HEK293 (cell line): ENCODE measurements around the gene C2orf81.
"Not testable (repeated sequence)": the region's sequence is repeated elsewhere in the genome, so short reads cannot be mapped to it uniquely, and the experiment has no call there.

ENCODE experiments used
- HOXC10 ChIP-seq: sonication (generic); formaldehyde crosslinking; IDR thresholded peaks from 2 replicates; pipeline ENCODE4 v1.8.1; 2023; ENCODE audit warnings: mild to moderate bottlenecking, missing genetic modification reagents
- KLF9 ChIP-seq: fragments of 450-650 bp; formaldehyde crosslinking; IDR thresholded peaks from 2 replicates; pipeline ENCODE4 v1.5.1; 2016; ENCODE audit warnings: missing biosample characterization, missing genetic modification characterization, low read depth
- PBX3 ChIP-seq: sonication (generic); formaldehyde crosslinking; IDR thresholded peaks from 2 replicates; pipeline ENCODE4 v1.8.1; 2022; ENCODE audit warnings: mild to moderate bottlenecking, moderate library complexity, missing genetic modification reagents
- REST ChIP-seq: fragments of 450-650 bp; formaldehyde crosslinking; IDR thresholded peaks from 2 replicates; pipeline ENCODE4 v1.5.1; 2016; ENCODE audit warnings: missing biosample characterization, missing genetic modification characterization
- SP2 ChIP-seq: fragments of 450-650 bp; formaldehyde crosslinking; IDR thresholded peaks from 2 replicates; pipeline ENCODE4 v1.5.1; 2016; ENCODE audit warnings: missing biosample characterization, missing genetic modification characterization
- ZBTB7A ChIP-seq: fragments of 450-650 bp; formaldehyde crosslinking; IDR thresholded peaks from 2 replicates; pipeline ENCODE4 v1.5.1; 2016; ENCODE audit warnings: low read depth, missing biosample characterization, missing genetic modification characterization
- ZNF521 ChIP-seq: fragments of 450-650 bp; formaldehyde crosslinking; IDR thresholded peaks from 2 replicates; pipeline ENCODE4 v1.5.1; 2017; ENCODE audit warnings: missing biosample characterization, mild to moderate bottlenecking, missing genetic modification characterization
- ZNF555 ChIP-seq: fragments of 450-650 bp; formaldehyde crosslinking; conservative IDR thresholded peaks from 2 replicates; pipeline ENCODE4 v1.5.1; 2017; ENCODE audit warnings: missing biosample characterization, mild to moderate bottlenecking, missing genetic modification characterization, inconsistent platforms
- ZNF704 ChIP-seq: fragments of 450-650 bp; formaldehyde crosslinking; IDR thresholded peaks from 2 replicates; pipeline ENCODE4 v1.5.1; 2016; ENCODE audit warnings: missing biosample characterization, missing genetic modification characterization
- ZNF707 ChIP-seq: fragments of 450-650 bp; formaldehyde crosslinking; IDR thresholded peaks from 2 replicates; pipeline ENCODE4 v1.5.1; 2016; ENCODE audit warnings: missing biosample characterization, missing genetic modification characterization
- TF ChIP-seq, protein P1 (sequence below): fragments of 450-650 bp; formaldehyde crosslinking; IDR thresholded peaks from 2 replicates; pipeline ENCODE4 v1.5.1; 2016; ENCODE audit warnings: missing biosample characterization, missing genetic modification characterization
- TF ChIP-seq, protein P2 (sequence below): IDR thresholded peaks from 2 replicates; pipeline ENCODE4 v1.6.1; 2011; ENCODE audit warnings: mild to moderate bottlenecking, low read depth, low read length, borderline replicate concordance
- TF ChIP-seq, protein P3 (sequence below): fragments of 450-650 bp; IDR thresholded peaks from 2 replicates; pipeline ENCODE4 v1.5.1; 2018; ENCODE audit warnings: missing biosample characterization, mild to moderate bottlenecking, missing genetic modification characterization

GRCh38 chr2:74459503-74460118, 38.2 kb upstream of the C2orf81 start:
- TF ChIP-seq ZBTB7A (tag by site-specific recombination); SP2 (tag by site-specific recombination); HOXC10 (CRISPR knock-in tag); ZNF707 (tag by site-specific recombination); ZNF704; KLF9 (tag by site-specific recombination); ZNF555 (tag by site-specific recombination); REST (tag by site-specific recombination); PBX3; ZNF521 (tag by site-specific recombination): not testable (repeated sequence)
- TF ChIP-seq, protein P1, sequence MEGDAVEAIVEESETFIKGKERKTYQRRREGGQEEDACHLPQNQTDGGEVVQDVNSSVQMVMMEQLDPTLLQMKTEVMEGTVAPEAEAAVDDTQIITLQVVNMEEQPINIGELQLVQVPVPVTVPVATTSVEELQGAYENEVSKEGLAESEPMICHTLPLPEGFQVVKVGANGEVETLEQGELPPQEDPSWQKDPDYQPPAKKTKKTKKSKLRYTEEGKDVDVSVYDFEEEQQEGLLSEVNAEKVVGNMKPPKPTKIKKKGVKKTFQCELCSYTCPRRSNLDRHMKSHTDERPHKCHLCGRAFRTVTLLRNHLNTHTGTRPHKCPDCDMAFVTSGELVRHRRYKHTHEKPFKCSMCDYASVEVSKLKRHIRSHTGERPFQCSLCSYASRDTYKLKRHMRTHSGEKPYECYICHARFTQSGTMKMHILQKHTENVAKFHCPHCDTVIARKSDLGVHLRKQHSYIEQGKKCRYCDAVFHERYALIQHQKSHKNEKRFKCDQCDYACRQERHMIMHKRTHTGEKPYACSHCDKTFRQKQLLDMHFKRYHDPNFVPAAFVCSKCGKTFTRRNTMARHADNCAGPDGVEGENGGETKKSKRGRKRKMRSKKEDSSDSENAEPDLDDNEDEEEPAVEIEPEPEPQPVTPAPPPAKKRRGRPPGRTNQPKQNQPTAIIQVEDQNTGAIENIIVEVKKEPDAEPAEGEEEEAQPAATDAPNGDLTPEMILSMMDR (tag by site-specific recombination), result not testable (repeated sequence)
- TF ChIP-seq, protein P2, sequence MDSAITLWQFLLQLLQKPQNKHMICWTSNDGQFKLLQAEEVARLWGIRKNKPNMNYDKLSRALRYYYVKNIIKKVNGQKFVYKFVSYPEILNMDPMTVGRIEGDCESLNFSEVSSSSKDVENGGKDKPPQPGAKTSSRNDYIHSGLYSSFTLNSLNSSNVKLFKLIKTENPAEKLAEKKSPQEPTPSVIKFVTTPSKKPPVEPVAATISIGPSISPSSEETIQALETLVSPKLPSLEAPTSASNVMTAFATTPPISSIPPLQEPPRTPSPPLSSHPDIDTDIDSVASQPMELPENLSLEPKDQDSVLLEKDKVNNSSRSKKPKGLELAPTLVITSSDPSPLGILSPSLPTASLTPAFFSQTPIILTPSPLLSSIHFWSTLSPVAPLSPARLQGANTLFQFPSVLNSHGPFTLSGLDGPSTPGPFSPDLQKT, result not testable (repeated sequence)
- TF ChIP-seq, protein P3, sequence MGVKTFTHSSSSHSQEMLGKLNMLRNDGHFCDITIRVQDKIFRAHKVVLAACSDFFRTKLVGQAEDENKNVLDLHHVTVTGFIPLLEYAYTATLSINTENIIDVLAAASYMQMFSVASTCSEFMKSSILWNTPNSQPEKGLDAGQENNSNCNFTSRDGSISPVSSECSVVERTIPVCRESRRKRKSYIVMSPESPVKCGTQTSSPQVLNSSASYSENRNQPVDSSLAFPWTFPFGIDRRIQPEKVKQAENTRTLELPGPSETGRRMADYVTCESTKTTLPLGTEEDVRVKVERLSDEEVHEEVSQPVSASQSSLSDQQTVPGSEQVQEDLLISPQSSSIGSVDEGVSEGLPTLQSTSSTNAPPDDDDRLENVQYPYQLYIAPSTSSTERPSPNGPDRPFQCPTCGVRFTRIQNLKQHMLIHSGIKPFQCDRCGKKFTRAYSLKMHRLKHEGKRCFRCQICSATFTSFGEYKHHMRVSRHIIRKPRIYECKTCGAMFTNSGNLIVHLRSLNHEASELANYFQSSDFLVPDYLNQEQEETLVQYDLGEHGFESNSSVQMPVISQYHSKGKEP (tag by site-specific recombination), result not testable (repeated sequence)
